Measurements from ENCODE around the gene C17orf114.
"Not testable (repeated sequence)": the region's sequence is repeated elsewhere in the genome, so short reads cannot be mapped to it uniquely, and the experiment has no call there.

The C17orf114 gene

GRCh38 chr17:4802228-4802627 lies at the start of gene C17orf114:
Gene C17orf114 (minus strand): TSS chr17:4802328.
- no peak for DNase-seq

GRCh38 chr17:4851084-4851483 lies 49.0 kb upstream of the C17orf114 start:
- DNase-seq = no peak

GRCh38 chr17:4850246-4850645 lies 48.1 kb upstream of the C17orf114 start:
- no peak for DNase-seq

- no peak for DNase-seq
These were observed 46.9 kb upstream of the C17orf114 start for GRCh38 chr17:4849011-4849536.

- DNase-seq = no peak
These were observed 44.7 kb upstream of the C17orf114 start for GRCh38 chr17:4846635-4847390.

- peak; percentile 58 for DNase-seq
These were observed 43.0 kb upstream of the C17orf114 start for GRCh38 chr17:4845118-4845517.

GRCh38 chr17:4843321-4844000 lies 41.3 kb upstream of the C17orf114 start:
- DNase-seq = no peak

GRCh38 chr17:4842376-4842775 lies 40.2 kb upstream of the C17orf114 start:
- DNase-seq = no peak

- DNase-seq = no peak
These were observed 38.7 kb upstream of the C17orf114 start for GRCh38 chr17:4840893-4841242.

GRCh38 chr17:4839965-4840892 lies 38.1 kb upstream of the C17orf114 start:
- DNase-seq = no peak

GRCh38 chr17:4839221-4839620 lies 37.1 kb upstream of the C17orf114 start:
- no peak for DNase-seq

- DNase-seq = no peak
These were observed 36.2 kb upstream of the C17orf114 start for GRCh38 chr17:4838309-4838785.

- no peak for DNase-seq
These were observed 35.6 kb upstream of the C17orf114 start for GRCh38 chr17:4837471-4838308.

GRCh38 chr17:4836221-4836620 lies 34.1 kb upstream of the C17orf114 start:
- DNase-seq = no peak

- DNase-seq = no peak
These were observed 32.5 kb upstream of the C17orf114 start for GRCh38 chr17:4834681-4835020.

- DNase-seq = no peak
These were observed 32.0 kb upstream of the C17orf114 start for GRCh38 chr17:4833941-4834680.

- DNase-seq = peak; percentile 94
These were observed 31.2 kb upstream of the C17orf114 start, which contains the start of gene MINK1 for GRCh38 chr17:4833178-4833940. Gene MINK1 (plus strand): TSS chr17:4833340. CDS start chr17:4833584, 244 bp downstream.

GRCh38 chr17:4832829-4833177 lies 30.7 kb upstream of the C17orf114 start:
- not testable (repeated sequence) for DNase-seq

- DNase-seq = no peak
These were observed 25.3 kb upstream of the C17orf114 start for GRCh38 chr17:4827399-4827798.

- no peak for DNase-seq
These were observed 21.4 kb upstream of the C17orf114 start for GRCh38 chr17:4823373-4824089.

Measured in CD4-positive, alpha-beta T cell treated with Interleukin-15 for 1 hour (primary cell).